HUES48 (cell line): ENCODE data around the gene PRPF6.
"Not testable (repeated sequence)": the region's sequence is repeated elsewhere in the genome, so short reads cannot be mapped to it uniquely, and the experiment has no call there.

Source experiments
- H3K27ac ChIP-seq: one replicate; pipeline ENCODE4 v1.7.0; 2013; ENCODE audit warnings: low read depth, low read length, inconsistent platforms
- H3K27me3 ChIP-seq: 2 replicates; pipeline ENCODE4 v1.6.1; 2013; ENCODE audit warnings: mild to moderate bottlenecking, low read length; ENCODE audit not compliant: control insufficient read depth, insufficient read depth
- H3K36me3 ChIP-seq: 2 replicates; pipeline ENCODE4 v1.6.1; 2013; ENCODE audit warnings: low read length; ENCODE audit not compliant: control insufficient read depth, insufficient read depth
- H3K4me1 ChIP-seq: 2 replicates; pipeline ENCODE4 v1.6.1; 2013; ENCODE audit warnings: mild to moderate bottlenecking, low read length; ENCODE audit not compliant: control insufficient read depth, insufficient read depth
- H3K4me3 ChIP-seq: 2 replicates; pipeline ENCODE4 v1.5.1; 2013; ENCODE audit warnings: mild to moderate bottlenecking, low read depth, low read length
- H3K9ac ChIP-seq: 2 replicates; pipeline ENCODE4 v1.6.1; 2013; ENCODE audit warnings: mild to moderate bottlenecking, low read depth, low read length, moderate library complexity
- H3K9me3 ChIP-seq: 2 replicates; pipeline ENCODE4 v1.6.1; 2013; ENCODE audit warnings: low read length; ENCODE audit not compliant: control insufficient read depth, insufficient read depth

PRPF6 gene

DNA sequence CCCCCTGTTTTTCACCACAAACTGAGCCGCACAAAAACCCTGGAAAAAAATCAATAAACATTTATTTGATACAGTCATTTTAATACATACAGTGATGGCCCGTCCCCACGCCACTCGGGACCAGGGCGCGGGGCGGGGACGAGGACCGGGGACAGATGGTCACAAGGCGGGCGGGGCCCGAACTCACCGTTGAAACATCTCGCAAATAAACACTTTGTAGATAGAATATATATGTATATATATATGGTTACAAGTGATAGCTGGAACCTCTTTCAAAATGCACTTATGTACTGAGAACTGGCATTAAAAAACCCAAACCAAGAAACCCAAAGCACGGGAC is 24.3 kb upstream of the PRPF6 start:
- Histone ChIP-seq H3K27ac (peak overlapping the region; percentile 93), H3K9me3 (no peaks in the 10 kb centered on the region), H3K9ac (peak overlapping the region; percentile 75), H3K4me1 (peaks cover 17% of the 10 kb centered on the region; the same call in 1 of the 2 replicates), H3K36me3 (peaks cover 25% of the 10 kb centered on the region), H3K4me3 (peak overlapping the region; percentile 73), H3K27me3 (no peaks in the 10 kb centered on the region)

DNA sequence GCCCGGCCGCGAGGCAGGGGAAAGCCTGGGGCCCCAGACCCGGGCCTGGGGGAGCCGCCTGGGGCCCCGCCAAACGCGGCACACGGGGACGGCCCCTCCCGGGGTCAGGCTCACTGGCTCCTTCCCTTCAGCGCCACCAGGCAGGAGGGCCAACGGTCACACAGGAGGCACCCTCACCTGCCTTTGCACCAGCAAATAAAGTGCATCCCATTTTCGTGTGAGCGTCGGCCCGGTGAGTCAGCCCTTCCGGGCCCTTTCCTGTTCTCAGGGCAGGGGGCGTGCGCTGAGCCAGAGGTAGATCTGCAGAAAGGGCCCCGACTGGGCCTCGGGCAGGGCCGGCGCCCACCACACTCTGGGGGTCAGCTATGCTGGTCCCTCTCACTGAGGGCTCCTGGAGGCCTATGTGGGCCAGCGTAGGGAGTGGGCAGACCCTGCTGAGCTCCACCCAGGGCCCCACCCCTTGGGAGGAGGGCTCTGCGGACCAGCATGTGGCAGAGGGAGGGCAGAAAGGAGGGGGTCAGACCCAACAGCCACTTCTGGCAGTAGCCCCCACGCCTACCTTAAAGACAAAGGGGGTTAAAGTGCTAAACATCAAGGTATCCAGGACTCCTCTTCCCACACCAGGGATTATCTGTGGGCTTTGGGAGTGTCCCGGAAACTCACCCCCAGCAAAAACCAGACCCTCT is 23.8 kb upstream of the PRPF6 start:
- H3K4me3 ChIP-seq = peak overlapping the region; percentile 73

DNA sequence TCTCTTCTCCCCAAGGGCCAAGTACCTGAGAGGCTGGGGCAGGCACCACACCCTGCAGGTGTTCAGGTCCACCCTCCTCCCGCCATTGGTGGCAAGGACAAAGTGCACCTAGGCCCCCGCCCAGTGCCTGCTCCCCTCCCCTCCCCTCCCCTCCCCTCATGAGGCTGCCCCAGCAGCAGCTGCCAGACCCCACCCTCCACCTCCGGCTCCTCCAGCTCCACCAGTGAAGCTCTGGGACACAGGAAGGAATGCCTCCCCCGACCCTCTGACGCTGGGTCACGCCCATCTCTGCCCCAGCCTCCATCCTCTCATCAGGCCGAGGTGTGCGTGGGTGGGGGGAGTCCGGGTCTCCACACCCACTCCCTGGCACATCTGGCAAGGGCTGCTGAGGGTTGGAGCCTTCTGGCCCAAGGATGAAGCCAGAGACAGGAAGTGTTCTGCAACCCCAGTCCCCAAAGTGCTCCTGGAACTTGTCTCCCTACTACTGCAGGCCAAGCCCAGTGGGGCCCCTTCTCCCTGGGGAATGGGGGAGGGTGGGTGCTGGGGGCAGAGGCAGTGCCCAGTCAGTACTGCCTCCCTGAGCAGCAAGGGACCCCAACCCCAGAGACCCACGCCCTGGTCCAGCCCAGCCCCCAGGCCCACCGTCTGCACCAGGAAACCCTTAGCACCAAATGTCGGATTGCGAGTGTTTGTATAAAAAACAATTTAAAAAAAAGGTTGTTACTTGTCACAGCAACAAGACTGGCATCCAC is 23.1 kb upstream of the PRPF6 start:
- Histone ChIP-seq H3K9ac (peak overlapping the region; percentile 75; the same call in 1 of the 2 replicates), H3K36me3 (peaks cover 37% of the 10 kb centered on the region), H3K27me3 (no peaks in the 10 kb centered on the region), H3K27ac (peak overlapping the region; percentile 93), H3K4me3 (peak overlapping the region; percentile 73), H3K4me1 (peaks cover 17% of the 10 kb centered on the region; the same call in 1 of the 2 replicates), H3K9me3 (no peaks in the 10 kb centered on the region)

More for the DNA sequence above, 23.8 kb upstream of the PRPF6 start:
- Histone ChIP-seq H3K36me3 (peaks cover 30% of the 10 kb centered on the region), H3K27me3 (no peaks in the 10 kb centered on the region), H3K9ac (peak overlapping the region; percentile 75), H3K9me3 (no peaks in the 10 kb centered on the region), H3K4me1 (peaks cover 17% of the 10 kb centered on the region; the same call in 1 of the 2 replicates), H3K27ac (peak overlapping the region; percentile 93)

DNA sequence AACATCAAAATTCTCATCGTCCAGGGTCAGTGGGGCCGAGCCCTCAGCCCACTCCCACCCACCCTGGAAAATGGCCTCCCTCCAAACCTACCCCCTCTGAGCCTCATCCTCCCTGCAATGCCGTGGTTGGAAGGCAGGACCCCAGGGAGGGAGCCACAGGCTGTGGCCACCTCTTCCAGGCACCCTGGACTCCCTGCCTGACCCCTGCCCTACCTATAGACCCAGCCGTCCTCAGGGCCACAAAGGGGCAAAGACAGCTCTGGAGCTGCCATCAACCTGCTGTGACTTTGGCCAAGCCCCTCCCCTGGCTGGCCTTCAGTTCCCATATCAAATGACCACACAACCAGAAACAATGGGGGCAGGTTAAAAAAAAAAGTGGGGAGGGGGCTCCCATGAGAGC is 22.5 kb upstream of the PRPF6 start:
- Histone ChIP-seq H3K36me3 (peaks cover 43% of the 10 kb centered on the region), H3K27ac (peak overlapping the region; percentile 93), H3K27me3 (no peaks in the 10 kb centered on the region), H3K4me3 (no peak overlapping the region), H3K4me1 (peaks cover 17% of the 10 kb centered on the region; the same call in 1 of the 2 replicates), H3K9me3 (peaks cover 2% of the 10 kb centered on the region; the same call in 1 of the 2 replicates), H3K9ac (no peak overlapping the region)

DNA sequence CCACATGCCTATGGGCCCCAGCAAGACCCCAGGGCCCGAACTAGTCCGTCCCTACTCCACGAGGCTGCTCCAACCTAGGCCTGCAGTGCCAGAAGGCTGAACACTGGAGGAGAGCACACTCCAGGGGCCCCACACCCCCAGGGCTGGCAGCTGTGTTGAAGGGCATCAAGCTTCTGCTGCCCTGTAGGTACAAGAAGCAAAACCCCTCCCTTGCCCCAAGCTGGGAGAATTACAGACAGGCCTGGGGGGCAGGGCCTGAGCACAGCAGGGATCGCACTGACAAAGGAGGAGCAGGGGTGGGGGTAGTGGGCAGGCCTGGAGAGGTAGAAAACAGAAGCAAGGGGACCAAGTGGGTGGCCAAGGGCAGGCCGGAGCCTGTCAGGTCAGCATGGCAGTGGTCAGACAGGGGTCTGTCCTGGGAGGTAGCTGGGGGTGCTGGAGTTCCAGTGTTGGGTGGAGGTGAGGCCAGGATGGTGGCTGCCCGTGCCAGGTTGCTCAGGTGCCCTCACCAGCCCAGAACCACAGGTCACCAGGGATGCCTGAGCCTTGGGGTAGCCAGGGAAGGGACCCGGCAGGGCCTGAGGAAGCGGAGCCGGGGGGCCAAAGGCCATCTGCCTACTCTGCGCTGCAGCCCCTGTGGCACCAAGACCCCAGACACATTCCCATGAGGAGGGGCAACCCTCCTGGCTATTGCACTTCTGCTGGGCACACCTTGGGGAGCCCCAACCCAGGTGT is 21.8 kb upstream of the PRPF6 start:
- Histone ChIP-seq H3K9me3 (peaks cover 9% of the 10 kb centered on the region; the same call in 1 of the 2 replicates), H3K27me3 (no peaks in the 10 kb centered on the region), H3K27ac (peak overlapping the region; percentile 93), H3K4me1 (peaks cover 17% of the 10 kb centered on the region; the same call in 1 of the 2 replicates), H3K9ac (no peak overlapping the region), H3K4me3 (no peak overlapping the region), H3K36me3 (peaks cover 50% of the 10 kb centered on the region)

DNA sequence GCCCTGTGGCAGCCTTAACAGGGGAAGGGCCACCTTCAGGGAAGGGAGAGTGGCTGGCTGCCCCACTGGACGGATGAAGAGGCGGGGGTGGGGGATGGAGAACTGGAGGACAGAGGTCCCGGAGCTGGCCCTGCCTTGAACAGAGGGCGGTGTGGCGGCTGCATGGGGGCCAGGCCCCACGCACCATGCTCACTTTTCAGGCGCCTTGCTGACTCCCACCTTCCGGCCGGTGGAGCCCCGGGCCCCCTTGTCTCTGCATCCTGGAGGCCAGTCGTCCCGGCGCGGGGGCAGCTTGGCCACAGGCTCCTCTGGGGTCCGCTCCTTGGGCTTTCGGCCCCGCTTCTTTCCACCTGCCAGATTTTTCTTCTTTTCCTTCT is 21.2 kb upstream of the PRPF6 start:
- Histone ChIP-seq H3K36me3 (peaks cover 49% of the 10 kb centered on the region), H3K9me3 (peaks cover 14% of the 10 kb centered on the region), H3K27me3 (no peaks in the 10 kb centered on the region), H3K27ac (peak overlapping the region; percentile 20), H3K9ac (no peak overlapping the region), H3K4me1 (peaks cover 17% of the 10 kb centered on the region; the same call in 1 of the 2 replicates), H3K4me3 (no peak overlapping the region)

DNA sequence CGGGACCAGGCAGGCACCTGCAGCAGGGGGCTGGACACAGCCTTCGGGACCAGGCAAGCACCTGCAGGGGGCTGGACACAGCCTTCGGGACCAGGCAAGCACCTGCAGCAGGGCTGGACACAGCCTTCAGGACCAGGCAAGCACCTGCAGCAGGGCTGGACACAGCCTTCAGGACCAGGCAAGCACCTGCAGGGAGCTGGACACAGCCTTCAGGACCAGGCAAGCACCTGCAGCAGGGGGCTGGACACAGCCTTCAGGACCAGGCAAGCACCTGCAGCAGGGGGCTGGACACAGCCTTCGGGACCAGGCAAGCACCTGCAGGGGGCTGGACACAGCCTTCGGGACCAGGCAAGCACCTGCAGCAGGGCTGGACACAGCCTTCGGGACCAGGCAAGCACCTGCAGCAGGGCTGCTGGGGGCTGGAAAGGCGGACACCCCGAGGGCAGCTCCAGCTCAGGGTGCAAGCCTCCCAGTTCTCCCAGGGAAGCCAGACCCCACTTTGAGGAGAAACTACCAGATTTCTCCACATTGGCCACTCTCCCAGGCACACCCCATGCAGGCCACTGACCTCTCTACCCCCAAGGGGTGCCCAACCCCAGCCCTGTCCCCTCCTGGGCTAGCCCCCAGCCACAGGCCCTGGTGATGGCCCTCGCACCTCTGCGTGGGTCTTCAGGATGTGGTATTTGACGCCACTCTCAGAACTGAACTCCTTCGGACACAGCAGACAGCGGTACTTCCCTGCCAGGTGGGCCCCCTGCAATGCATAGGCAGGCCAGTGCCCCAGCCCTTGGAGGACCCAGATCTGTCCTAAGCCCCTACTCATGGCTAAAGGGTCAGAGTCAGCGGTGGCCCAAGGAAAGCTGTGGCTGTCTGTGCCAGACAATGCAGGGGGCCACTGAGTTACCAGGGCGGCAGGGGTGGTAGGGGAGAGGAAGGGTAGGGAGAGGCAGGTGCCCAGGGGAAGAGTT is 20.0 kb upstream of the PRPF6 start:
- H3K9ac ChIP-seq, H3K4me3 ChIP-seq, H3K27me3 ChIP-seq, H3K27ac ChIP-seq: not testable (repeated sequence)
- Histone ChIP-seq H3K36me3 (peaks cover 49% of the 10 kb centered on the region), H3K9me3 (peaks cover 14% of the 10 kb centered on the region), H3K4me1 (peaks cover 17% of the 10 kb centered on the region; the same call in 1 of the 2 replicates)

DNA sequence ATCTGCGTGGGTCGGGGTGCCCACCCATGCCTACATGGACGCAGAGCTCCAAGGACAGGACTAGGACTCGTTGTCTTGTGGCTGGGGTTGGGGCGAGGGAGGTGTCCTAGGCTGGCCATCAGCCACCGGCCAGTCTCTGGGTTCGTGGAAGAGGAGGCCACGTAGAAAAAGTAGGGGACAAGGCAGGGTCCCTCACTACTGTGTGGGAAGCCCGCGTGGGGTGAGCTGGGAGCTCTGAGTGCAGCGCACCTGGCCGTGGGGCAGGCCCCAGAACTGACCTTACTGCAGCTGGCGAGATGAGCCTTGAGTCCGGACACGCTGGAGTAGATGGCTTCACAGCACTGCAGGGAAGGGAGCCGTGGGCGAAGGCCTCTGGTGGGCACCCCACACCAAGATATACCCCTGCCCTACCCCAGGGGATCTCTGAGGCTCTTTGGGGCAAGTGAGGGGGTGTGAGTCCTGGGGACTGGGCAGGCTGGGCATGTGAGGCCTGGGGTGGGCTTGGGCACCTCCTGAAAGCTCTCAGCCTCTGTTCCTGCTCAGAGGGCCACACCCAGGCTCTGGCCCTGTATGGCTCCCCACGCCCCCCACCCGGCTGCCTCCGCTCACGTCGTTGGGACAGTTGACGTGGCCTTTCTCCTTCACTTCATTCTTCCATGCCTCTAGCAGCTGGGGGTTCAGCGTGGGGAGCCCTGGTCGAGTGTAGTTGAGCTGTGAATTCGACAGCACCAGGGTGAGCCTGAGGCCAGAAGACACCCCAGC is 19.1 kb upstream of the PRPF6 start:
- H3K27me3 ChIP-seq = no peaks in the 10 kb centered on the region
- H3K4me3 ChIP-seq = no peak overlapping the region
- H3K9ac ChIP-seq = no peak overlapping the region
- H3K27ac ChIP-seq = no peak overlapping the region
- H3K9me3 ChIP-seq = peaks cover 23% of the 10 kb centered on the region
- peaks cover 17% of the 10 kb centered on the region; the same call in 1 of the 2 replicates for H3K4me1 ChIP-seq
- peaks cover 58% of the 10 kb centered on the region for H3K36me3 ChIP-seq

DNA sequence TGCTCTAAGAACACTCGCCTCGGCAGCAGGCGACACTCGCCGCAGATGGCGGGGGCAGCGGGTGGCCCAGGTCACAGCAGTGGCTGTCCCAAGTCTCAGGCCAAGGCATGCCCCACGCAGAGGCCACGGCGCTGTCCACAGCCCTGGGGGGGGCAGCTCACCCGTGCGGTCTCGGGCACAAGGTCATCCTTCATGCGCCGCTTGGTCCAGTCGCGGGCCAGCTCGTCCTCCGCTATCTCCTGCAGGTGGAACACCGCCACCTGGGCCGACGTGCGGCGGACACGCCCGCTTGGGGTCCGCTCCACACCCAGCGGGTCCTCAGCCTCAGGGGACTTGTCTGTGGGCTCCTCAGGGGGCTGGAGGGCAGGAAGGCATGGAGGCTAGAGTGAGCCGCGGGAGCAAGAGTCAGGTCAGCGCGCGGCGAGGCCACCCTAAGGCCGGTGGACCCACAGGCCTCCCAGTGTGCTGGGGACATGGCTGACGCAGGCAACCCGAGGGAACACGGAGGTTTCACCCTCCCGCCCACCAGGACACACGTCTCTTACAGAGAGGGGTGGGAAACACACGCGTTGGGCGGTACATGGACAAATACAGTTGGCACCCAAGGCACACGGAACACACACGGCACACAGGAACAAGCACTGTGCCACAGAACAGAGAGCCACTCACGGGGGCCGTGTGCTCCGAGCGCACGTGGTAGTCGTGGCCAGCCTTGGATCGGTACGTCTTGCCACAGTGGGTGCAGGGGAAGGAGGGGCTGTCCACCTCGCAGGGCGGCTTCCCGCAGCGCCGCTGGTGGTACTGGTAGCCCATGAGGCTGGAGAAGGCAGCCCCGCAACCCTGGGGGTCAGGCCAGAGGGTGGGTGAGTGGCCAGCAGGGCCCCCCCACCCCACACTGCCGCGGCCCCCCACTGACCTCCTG is 18.2 kb upstream of the PRPF6 start:
- Histone ChIP-seq H3K4me1 (peaks cover 17% of the 10 kb centered on the region; the same call in 1 of the 2 replicates), H3K36me3 (peaks cover 67% of the 10 kb centered on the region), H3K27ac (no peak overlapping the region), H3K9me3 (peaks cover 31% of the 10 kb centered on the region), H3K27me3 (no peaks in the 10 kb centered on the region), H3K9ac (no peak overlapping the region), H3K4me3 (no peak overlapping the region)
